NB4 (cell line): Measurements from ENCODE around the gene UTP11.

Source experiments
- MAX ChIP-seq: IDR thresholded peaks from 2 replicates; pipeline ENCODE4 v1.6.1; 2011; ENCODE audit warnings: low read depth, low read length
- MYC ChIP-seq: IDR thresholded peaks from 2 replicates; pipeline ENCODE4 v1.6.1; 2011; ENCODE audit warnings: low read depth, low read length
- POLR2A ChIP-seq: IDR thresholded peaks from 2 replicates; pipeline ENCODE4 v1.6.1; 2011; ENCODE audit warnings: mild to moderate bottlenecking; ENCODE audit not compliant: insufficient read length; ENCODE audit errors: extremely low read depth
- TF ChIP-seq, protein P1 (sequence below): IDR thresholded peaks from one replicate; pipeline ENCODE4 v1.5.1; 2012; ENCODE audit warnings: low read depth, low read length

DNA sequence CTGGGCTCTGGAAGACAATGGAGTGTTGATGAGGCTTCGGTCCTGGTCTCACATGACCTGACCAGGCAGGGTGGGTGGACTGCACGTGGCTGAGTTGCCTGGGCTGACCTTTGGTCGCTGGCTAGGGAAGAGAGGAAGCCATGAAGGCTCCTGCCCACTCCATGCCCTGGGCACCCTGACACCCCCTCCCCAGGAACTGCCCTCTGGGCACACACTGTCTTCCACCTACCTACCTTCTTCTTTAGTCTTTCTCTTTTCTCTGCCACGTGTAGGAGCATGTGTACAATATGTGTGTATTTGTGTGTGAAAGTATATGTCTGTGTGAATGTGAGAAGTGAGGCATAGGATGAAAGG is 19.0 kb downstream of the UTP11 start:
- TF ChIP-seq POLR2A (no peak), MAX (no peak), MYC (no peak)
- TF ChIP-seq, protein P1, sequence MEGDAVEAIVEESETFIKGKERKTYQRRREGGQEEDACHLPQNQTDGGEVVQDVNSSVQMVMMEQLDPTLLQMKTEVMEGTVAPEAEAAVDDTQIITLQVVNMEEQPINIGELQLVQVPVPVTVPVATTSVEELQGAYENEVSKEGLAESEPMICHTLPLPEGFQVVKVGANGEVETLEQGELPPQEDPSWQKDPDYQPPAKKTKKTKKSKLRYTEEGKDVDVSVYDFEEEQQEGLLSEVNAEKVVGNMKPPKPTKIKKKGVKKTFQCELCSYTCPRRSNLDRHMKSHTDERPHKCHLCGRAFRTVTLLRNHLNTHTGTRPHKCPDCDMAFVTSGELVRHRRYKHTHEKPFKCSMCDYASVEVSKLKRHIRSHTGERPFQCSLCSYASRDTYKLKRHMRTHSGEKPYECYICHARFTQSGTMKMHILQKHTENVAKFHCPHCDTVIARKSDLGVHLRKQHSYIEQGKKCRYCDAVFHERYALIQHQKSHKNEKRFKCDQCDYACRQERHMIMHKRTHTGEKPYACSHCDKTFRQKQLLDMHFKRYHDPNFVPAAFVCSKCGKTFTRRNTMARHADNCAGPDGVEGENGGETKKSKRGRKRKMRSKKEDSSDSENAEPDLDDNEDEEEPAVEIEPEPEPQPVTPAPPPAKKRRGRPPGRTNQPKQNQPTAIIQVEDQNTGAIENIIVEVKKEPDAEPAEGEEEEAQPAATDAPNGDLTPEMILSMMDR, result no peak
